HG03066 (cell line): ENCODE data around the gene PRSS36.
"Not testable (repeated sequence)": the region's sequence is repeated elsewhere in the genome, so short reads cannot be mapped to it uniquely, and the experiment has no call there.

Experiments
- ATAC-seq: cut with Tn5 transposase; IDR thresholded peaks from one replicate; pipeline ENCODE4 v1.9.1; 2021; ENCODE audit warnings: low read depth; ENCODE audit not compliant: unreplicated experiment

The PRSS36 gene

GRCh38 chr16:31143011-31143693 is 6.7 kb downstream of the PRSS36 start:
- no peak for ATAC-seq

DNA sequence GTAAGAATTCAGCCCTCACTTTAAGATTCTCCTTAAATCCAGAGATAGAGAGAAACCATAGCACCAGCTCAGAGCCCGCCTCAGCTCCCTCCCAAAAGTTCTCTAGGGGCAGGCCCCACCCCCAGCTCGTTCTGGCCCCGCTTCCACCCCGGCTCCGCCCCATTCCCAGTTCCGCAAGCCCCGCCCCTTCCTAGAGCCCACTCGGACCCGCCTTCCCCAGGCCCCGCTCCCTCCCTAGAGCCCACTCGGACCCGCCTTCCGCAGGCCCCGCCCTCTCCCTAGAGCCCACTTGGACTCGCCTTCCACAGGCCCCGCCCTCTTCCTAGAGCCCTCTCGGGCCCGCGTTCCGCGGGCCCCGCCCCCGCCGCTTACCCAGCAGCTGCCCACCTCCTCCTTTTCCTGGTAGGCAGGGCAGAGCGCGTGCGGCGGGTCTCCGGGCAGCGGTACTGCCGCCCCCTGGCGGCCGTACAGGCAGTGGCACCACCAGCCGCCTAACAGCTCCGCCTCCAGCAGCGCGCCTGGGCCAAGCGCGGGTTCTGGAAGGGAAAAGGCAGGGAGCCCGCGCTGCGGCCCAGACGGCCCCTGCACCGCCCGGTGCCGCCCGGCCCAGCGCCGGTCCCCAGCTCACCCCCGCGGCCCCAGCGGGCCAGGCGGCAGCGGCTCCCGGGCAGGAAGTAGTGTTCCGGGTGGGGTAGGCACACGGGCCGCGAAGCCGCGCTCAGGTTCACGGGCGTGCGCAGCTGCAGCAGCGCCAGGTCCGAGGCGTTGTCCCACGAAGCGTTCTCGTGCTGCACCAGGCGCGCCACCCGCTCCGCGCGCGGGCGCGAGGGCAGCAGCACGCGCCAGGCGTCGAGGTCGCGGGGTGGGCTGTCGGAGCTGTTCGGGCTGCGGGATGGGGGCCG is 7.5 kb downstream of the PRSS36 start:
- peak; percentile 83 for ATAC-seq

- no peak for ATAC-seq
These were observed 8.3 kb downstream of the PRSS36 start for GRCh38 chr16:31141489-31142108.

GRCh38 chr16:31141071-31141469 is 8.8 kb downstream of the PRSS36 start:
- ATAC-seq: not testable (repeated sequence)

GRCh38 chr16:31138621-31139578 is 11.0 kb downstream of the PRSS36 start:
- ATAC-seq: no peak

DNA sequence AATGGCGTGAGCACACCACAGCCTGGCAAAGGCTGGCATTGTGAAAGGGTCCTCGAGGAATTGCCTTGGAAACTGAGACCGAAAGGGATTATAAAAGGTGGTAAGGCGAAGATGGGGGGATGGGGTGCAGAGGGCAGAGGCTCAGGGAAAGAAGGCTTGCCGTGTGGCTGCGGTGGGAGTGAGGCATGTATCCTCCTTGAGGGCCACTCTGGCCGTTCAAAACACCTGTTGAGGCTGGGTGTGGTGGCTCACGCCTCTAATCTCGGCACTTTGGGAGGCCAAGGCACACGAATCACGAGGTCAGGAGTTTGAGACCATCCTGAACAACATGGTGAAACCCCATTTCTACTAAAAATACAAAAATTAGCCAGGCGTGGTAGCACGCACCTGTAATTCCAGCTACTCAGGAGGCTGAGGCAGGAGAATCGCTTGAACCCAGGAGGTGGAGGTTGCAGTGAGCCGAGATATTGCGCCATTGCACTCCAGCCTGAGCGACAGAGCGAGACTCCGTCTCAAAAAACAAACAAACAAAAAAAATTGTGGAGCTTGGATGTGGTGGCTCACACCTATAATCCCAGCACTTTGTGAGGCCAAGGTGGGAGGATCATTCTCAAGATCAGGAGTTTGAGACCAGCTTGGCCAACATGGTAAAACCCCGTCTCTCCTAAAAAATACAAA is 12.9 kb downstream of the PRSS36 start:
- not testable (repeated sequence) for ATAC-seq

DNA sequence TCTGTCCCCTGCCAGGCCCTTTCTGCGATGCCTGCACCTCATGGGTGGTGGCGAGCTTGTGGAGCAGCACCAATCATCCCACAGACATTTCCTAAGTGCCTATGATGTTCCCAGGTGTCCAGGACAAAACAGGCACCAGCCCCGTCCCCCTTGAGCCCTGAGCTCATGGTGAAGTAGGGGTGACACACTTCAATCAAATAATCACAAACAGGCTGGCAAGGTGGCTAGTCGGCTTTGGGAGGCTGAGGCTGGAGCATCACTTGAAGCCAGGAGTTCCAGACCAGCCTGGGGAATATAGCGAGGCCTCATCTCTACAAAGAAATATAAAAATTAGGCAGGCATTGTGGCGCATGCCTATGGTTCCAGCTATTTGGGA is 13.6 kb downstream of the PRSS36 start:
- ATAC-seq: no peak

- ATAC-seq: no peak
These were observed 14.2 kb downstream of the PRSS36 start, which contains the start of gene PRSS8 for GRCh38 chr16:31135535-31136286. PRSS8 (minus strand) TSS chr16:31135727; CDS start chr16:31135498, 229 bp downstream.

DNA sequence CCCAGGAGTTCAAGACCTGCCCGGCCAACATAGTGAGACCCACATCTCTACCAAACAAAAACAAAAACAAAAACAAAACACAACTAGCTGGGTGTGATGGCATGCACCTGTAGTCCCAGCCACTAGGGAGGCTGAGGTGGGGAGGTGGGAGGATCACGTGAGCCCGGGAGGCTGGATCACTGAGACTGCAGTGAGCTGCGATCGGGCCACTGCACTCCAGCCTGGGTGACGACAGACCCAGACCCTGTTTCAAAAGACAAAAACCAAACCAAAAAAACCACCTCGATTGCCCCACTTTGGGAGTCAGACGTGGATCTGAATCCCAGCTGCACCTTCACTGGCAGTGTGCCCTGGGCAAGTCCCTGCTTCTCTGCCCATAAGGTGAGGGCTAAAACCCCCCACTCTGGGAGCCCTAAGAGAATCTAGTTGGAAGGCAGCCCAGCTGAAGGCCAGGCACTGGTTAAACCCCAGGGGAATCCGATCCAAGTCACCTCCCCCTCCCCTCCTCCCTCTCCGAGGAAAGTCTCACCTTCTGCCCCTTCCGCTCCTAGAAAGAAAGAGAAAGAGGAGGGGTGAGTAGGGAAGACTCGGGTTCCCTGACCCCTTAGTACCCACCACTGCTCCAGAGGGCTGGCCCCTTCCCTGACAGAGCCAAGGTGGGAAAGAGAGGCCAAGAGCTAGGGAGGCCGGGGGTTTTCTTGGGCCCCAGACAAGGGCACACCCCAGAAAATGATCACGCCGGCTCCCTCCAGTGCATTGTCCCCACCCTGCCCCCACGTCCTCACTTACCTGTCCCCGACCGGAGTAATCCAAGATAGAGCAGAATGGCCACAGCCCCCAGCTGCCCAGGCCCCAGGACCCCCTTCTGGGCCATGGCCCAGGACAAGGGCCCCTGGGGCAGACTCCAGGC is 15.0 kb downstream of the PRSS36 start:
- no peak for ATAC-seq

DNA sequence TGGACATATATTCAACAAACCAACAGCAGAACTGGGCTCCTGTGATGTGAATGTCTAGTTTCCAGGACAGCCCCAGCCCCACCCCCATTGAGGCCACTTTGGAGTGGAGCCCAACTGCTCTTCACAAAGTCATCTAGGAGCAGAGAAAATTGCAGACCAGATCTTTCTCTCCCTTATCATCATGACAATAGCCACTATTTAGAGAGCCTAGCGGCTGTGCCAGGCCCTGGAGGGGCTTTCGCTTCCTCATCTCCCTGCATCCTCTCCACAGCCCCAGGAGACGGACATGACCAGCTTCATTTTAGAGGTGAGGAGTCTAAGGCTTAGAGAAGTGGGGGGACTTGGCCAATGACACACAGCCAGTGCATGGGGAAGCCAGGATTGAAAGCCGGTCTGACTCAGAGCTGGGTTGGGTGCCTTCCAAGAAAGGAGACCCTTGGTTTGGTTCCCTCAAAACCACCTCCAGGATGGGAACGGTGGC is 15.7 kb downstream of the PRSS36 start:
- ATAC-seq: no peak

GRCh38 chr16:31133046-31133501 is 16.8 kb downstream of the PRSS36 start:
- ATAC-seq: no peak

DNA sequence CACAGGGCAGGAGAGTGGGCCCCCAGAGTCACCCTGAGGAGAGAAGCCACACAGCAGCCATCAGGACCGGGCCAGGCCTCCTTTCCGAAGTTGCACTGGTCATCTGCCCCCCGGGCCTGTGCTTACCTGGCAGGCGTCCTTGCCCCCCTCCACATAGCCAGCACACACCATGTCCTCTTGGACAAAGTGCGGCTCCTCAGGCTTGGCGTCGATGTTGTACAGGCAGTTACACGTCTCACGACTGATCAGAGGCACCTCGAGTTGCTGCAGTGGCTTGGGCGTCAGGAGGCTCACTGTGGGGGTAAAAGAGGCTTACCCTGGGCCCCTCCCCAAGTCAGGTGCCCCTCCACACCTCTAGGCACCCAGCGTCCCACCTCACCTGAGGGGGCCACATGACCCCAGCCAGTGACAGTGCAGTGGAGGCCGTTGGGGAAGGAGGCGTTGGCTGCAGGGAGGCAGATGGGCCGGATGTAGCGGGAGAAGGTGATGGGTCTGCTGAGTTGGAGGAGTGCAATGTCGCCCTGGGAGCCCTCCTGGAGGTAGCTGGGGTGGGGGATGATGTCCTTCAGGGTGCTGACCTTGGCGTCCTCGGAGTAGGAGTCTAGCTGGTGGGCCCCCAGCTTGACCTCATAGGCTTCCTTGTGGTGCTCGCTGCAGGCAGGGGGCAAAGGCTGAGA is 17.4 kb downstream of the PRSS36 start:
- ATAC-seq: no peak

DNA sequence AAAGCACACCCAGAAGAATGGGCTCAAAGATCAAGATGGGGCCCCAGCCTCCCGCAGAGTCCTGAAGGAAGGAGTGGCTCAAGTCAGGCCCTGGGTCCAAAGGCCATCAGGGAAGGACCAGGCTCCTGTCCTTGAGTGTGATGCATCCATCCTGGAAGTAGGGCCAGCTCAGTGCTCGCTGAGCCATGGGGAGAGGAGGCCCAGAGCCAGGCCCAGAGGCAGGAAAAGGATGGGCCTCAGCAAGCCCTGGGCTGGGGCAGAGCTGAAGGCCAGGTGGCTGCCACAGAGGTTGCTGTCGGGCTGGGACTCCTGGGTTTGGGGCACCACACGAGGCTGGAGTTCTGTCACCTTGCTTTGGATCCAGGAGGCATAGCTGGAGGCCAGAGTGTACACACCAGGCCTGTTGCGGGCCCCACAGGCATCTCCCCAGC is 18.0 kb downstream of the PRSS36 start:
- ATAC-seq: no peak

GRCh38 chr16:31131416-31131815 is 18.4 kb downstream of the PRSS36 start:
- ATAC-seq: no peak

DNA sequence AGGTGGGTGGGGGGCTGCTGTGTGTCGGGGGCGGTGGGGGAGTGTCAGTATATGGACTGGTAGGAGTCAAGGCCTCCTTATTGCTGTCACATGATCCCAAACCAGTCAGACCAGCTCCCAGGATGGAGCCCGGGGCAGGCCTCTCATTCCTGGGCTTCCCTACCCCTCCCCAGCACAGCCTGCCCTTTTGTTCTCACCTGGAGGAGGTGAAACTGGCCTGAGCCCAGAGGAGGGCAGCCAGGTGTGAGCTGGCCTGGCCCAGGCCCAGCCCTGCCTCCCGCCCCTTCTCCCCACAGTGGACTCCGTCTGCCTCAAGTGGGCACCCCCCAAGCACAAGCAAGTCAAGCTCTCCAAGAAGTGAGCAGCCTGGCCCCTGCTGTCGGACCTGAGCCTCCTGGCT is 19.0 kb downstream of the PRSS36 start:
- no peak for ATAC-seq

DNA sequence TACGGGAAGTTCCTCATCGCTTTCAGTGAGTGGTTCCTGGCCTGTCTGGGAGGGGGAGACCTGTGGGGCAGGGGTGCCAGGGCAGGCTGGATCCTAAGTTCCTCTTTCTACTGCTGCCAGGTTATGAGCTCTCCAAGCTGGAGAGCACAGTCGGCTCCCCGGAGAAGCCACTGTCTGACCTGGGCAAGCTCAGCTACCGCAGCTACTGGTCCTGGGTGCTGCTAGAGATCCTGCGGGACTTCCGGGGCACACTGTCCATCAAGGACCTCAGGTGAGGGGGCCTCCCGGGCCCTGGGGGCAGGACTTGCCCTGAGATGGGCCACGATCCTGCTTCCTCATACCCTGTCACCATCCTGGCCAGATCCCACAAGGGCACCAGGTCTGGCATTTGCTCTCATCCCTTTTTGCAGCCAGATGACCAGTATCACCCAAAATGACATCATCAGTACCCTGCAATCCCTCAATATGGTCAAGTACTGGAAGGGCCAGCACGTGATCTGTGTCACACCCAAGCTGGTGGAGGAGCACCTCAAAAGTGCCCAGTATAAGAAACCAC is 19.5 kb downstream of the PRSS36 start:
- no peak for ATAC-seq
